ENCODE measurements around the gene TOMM6.

Gene TOMM6

DNA sequence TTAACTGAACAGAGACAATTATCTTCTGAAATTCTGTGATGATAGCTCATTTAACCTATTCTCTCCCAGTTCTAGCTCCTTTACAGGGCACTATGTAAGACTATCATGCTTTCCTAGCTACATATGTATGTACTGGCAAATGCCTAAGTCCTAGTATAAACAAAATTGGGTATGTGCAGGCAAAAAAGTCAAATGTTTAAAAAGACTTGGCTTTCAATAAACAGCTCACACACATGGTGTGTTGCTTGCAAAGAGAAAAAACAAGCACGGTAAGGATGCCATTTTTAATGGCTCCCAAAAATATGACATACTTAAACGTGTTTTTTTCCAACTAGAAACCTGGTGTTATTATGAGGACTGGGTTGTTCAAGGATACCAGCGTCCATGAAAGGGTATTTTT lies 44.8 kb downstream of the TOMM6 start:
- TF ChIP-seq, protein P1, sequence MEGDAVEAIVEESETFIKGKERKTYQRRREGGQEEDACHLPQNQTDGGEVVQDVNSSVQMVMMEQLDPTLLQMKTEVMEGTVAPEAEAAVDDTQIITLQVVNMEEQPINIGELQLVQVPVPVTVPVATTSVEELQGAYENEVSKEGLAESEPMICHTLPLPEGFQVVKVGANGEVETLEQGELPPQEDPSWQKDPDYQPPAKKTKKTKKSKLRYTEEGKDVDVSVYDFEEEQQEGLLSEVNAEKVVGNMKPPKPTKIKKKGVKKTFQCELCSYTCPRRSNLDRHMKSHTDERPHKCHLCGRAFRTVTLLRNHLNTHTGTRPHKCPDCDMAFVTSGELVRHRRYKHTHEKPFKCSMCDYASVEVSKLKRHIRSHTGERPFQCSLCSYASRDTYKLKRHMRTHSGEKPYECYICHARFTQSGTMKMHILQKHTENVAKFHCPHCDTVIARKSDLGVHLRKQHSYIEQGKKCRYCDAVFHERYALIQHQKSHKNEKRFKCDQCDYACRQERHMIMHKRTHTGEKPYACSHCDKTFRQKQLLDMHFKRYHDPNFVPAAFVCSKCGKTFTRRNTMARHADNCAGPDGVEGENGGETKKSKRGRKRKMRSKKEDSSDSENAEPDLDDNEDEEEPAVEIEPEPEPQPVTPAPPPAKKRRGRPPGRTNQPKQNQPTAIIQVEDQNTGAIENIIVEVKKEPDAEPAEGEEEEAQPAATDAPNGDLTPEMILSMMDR (IDR thresholded peaks at IDR 0.05; ENCODE audit: extremely low read depth, missing control alignments) = no peak
- no peak for DNase-seq (ENCODE audit: low spot score)

DNA sequence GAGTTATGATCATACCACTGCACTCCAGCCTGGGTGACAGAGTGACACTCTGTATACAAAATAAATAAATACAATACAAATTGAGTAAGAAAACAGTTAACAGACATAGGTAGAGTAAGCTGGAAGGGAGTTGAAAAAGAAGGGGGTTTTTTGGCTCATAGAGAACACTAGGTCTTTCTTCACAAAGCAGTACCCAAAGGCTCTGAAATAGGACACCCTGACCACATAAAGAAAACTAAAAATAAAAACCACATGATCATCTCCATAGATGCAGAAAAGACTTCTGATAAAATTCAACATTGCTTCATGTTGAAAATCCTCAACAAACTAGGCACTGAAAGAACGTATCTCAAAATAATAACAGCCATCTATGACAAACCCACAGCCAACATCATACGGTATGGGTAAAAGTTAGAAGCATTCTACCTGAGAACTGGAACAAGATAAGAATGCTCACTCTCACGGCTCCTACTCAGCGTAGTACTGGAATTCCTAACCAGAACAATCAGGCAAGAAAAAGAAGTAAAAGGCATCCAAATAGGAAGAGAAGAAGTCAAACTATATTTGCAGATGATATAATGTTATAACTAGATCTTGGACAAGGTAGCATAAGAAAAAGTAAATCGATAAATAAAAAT lies 48.6 kb downstream of the TOMM6 start:
- DNase-seq (ENCODE audit: low spot score) = peak; percentile 19
- TF ChIP-seq, protein P1 (IDR thresholded peaks at IDR 0.05; ENCODE audit: extremely low read depth, missing control alignments) = no peak

DNA sequence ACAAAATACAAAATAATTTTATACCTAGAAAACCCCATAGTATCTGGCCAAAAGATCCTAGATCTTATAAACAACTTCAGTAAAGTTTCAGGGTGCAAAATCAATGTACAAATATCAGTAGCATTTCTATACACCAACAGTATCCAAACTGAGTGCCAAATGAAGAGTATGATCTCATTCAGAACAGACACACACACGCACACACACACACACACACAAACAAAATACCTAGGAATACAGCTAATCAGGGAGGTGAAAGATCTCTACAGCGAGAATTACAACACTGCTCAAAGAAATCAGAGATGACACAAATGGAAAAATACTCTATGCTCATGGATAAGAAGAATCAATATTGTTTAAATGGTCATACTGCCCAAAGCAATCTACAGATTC lies 49.2 kb downstream of the TOMM6 start:
- TF ChIP-seq, protein P1 (IDR thresholded peaks at IDR 0.05; ENCODE audit: extremely low read depth, missing control alignments) = no peak
- DNase-seq (ENCODE audit: low spot score) = no peak
